Measurements from ENCODE around the gene THOC2. TPM values are rescaled to one million over a fixed set of nuclear protein-coding genes. Genes with fewer than 3 reads are reported as not detected.
"Not testable (repeated sequence)": the region's sequence is repeated elsewhere in the genome, so short reads cannot be mapped to it uniquely, and the experiment has no call there.

The THOC2 gene
- total RNA-seq: 118 TPM

- DNase-seq: peak; percentile 78
Measured at GRCh38 chrX:123732670-123733363, at the start of gene THOC2. THOC2 (minus strand) TSS chrX:123733052; CDS start chrX:123733022, 30 bp downstream.

GRCh38 chrX:123781786-123782185 is 48.9 kb upstream of the THOC2 start:
- not testable (repeated sequence) for DNase-seq

GRCh38 chrX:123779908-123780396 is 47.1 kb upstream of the THOC2 start:
- DNase-seq: no peak

GRCh38 chrX:123773258-123773988 is 40.6 kb upstream of the THOC2 start:
- DNase-seq: no peak

- DNase-seq: no peak
Measured at GRCh38 chrX:123771449-123772064, 38.7 kb upstream of the THOC2 start.

GRCh38 chrX:123764967-123765871 is 32.4 kb upstream of the THOC2 start:
- DNase-seq: peak; percentile 71

GRCh38 chrX:123759849-123760248 is 27.0 kb upstream of the THOC2 start:
- not testable (repeated sequence) for DNase-seq

GRCh38 chrX:123757794-123758193 is 24.9 kb upstream of the THOC2 start:
- not testable (repeated sequence) for DNase-seq

GRCh38 chrX:123756320-123756719 is 23.5 kb upstream of the THOC2 start:
- peak; percentile 21 for DNase-seq

- no peak for DNase-seq
Measured at GRCh38 chrX:123755107-123755506, 22.3 kb upstream of the THOC2 start.

GRCh38 chrX:123753656-123754350 is 21.0 kb upstream of the THOC2 start:
- DNase-seq: no peak

GRCh38 chrX:123749643-123750042 is 16.8 kb upstream of the THOC2 start:
- DNase-seq: peak; percentile 7

- DNase-seq: no peak
Measured at GRCh38 chrX:123745511-123745910, 12.7 kb upstream of the THOC2 start.

- DNase-seq: no peak
Measured at GRCh38 chrX:123743312-123743711, 10.5 kb upstream of the THOC2 start.

GRCh38 chrX:123742440-123742839 is 9.6 kb upstream of the THOC2 start:
- no peak for DNase-seq

GRCh38 chrX:123740536-123740935 is 7.7 kb upstream of the THOC2 start:
- DNase-seq: no peak

- no peak for DNase-seq
Measured at GRCh38 chrX:123740006-123740405, 7.2 kb upstream of the THOC2 start.

GRCh38 chrX:123739474-123739873 is 6.6 kb upstream of the THOC2 start:
- no peak for DNase-seq

GRCh38 chrX:123738378-123738940 is 5.6 kb upstream of the THOC2 start:
- DNase-seq: no peak

GRCh38 chrX:123736333-123736921 is 3.6 kb upstream of the THOC2 start:
- DNase-seq: no peak

- DNase-seq: not testable (repeated sequence)
Measured at GRCh38 chrX:123735137-123735536, 2.3 kb upstream of the THOC2 start.

All from skin of body (tissue), 2 donors.